DOHH2 (cell line): ENCODE data around the gene MUC6.

ENCODE experiments used
- EZH2phosphoT487 ChIP-seq: fragments of 200-600 bp; sonication (generic); IDR thresholded peaks from 2 replicates; pipeline ENCODE4 v1.6.1; 2017; ENCODE audit warnings: borderline replicate concordance, mild to moderate bottlenecking, antibody characterized with exemption, low read length, moderate library complexity, mixed read lengths
- TF ChIP-seq, protein P1 (sequence below): fragments of 200-600 bp; sonication (generic); IDR thresholded peaks from one replicate; pipeline ENCODE4 v1.5.1; 2014; ENCODE audit warnings: antibody characterized with exemption, mild to moderate bottlenecking, low read depth, low read length; ENCODE audit not compliant: poor library complexity, severe bottlenecking

DNA sequence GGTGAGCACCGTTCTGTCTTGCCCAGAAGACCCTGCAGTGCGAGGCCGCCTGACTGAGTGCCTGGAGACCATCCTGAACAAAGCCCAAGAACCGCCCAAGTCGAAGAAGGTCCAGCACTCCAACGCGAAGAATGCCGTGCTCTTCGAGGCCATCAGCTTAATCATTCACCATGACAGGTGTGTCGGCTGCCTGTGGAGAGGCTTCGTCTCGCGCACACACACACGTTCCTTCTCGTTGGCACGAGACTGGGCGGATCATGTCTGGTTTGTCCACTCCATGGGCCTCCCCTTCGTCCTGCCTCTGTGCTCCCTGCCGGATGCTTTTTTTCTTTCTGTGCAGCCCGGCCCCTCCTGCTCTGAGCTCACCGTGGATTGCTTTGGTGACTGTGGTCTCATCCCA, 51.1 kb downstream of the MUC6 start:
- TF ChIP-seq, protein P1, sequence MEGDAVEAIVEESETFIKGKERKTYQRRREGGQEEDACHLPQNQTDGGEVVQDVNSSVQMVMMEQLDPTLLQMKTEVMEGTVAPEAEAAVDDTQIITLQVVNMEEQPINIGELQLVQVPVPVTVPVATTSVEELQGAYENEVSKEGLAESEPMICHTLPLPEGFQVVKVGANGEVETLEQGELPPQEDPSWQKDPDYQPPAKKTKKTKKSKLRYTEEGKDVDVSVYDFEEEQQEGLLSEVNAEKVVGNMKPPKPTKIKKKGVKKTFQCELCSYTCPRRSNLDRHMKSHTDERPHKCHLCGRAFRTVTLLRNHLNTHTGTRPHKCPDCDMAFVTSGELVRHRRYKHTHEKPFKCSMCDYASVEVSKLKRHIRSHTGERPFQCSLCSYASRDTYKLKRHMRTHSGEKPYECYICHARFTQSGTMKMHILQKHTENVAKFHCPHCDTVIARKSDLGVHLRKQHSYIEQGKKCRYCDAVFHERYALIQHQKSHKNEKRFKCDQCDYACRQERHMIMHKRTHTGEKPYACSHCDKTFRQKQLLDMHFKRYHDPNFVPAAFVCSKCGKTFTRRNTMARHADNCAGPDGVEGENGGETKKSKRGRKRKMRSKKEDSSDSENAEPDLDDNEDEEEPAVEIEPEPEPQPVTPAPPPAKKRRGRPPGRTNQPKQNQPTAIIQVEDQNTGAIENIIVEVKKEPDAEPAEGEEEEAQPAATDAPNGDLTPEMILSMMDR, result no peak
- no peak for TF ChIP-seq EZH2phosphoT487
